HG02678 (cell line): ENCODE results near the gene MBOAT2.

Experiments
- ATAC-seq: cut with Tn5 transposase; IDR thresholded peaks from one replicate; pipeline ENCODE4 v1.9.1; 2021; ENCODE audit warnings: mild to moderate bottlenecking, moderate library complexity; ENCODE audit not compliant: unreplicated experiment

Gene MBOAT2

GRCh38 chr2:9018109-9018508 lies 14.6 kb upstream of the MBOAT2 start:
- no peak for ATAC-seq

- no peak for ATAC-seq
These were observed 13.9 kb upstream of the MBOAT2 start for GRCh38 chr2:9017411-9017810.

GRCh38 chr2:9015998-9016397 lies 12.5 kb upstream of the MBOAT2 start:
- ATAC-seq: no peak

GRCh38 chr2:9013403-9013802 lies 9.9 kb upstream of the MBOAT2 start:
- no peak for ATAC-seq

- no peak for ATAC-seq
These were observed 7.4 kb upstream of the MBOAT2 start for GRCh38 chr2:9010866-9011265.

- no peak for ATAC-seq
These were observed 5.6 kb upstream of the MBOAT2 start for GRCh38 chr2:9008951-9009664.

- ATAC-seq: no peak
These were observed 2.9 kb upstream of the MBOAT2 start for GRCh38 chr2:9006368-9006767.

GRCh38 chr2:9004338-9005204 lies 1.1 kb upstream of the MBOAT2 start:
- no peak for ATAC-seq

GRCh38 chr2:9003366-9003615 lies 193 bp downstream of the MBOAT2 start:
- no peak for ATAC-seq

GRCh38 chr2:9002637-9003365 lies 683 bp downstream of the MBOAT2 start:
- ATAC-seq: no peak

- no peak for ATAC-seq
These were observed 1.2 kb downstream of the MBOAT2 start for GRCh38 chr2:9002313-9002636.

GRCh38 chr2:9001778-9002177 lies 1.7 kb downstream of the MBOAT2 start:
- ATAC-seq: no peak

GRCh38 chr2:9001229-9001628 lies 2.3 kb downstream of the MBOAT2 start:
- ATAC-seq: no peak

- no peak for ATAC-seq
These were observed 3.0 kb downstream of the MBOAT2 start for GRCh38 chr2:9000442-9000841.

GRCh38 chr2:8999797-9000196 lies 3.7 kb downstream of the MBOAT2 start:
- ATAC-seq: no peak

- no peak for ATAC-seq
These were observed 4.4 kb downstream of the MBOAT2 start for GRCh38 chr2:8999102-8999446.

GRCh38 chr2:8998418-8999101 lies 4.9 kb downstream of the MBOAT2 start:
- no peak for ATAC-seq

GRCh38 chr2:8997631-8998030 lies 5.9 kb downstream of the MBOAT2 start:
- no peak for ATAC-seq

GRCh38 chr2:8997108-8997507 lies 6.4 kb downstream of the MBOAT2 start:
- ATAC-seq: no peak

GRCh38 chr2:8996006-8996405 lies 7.5 kb downstream of the MBOAT2 start:
- ATAC-seq: no peak

GRCh38 chr2:8994386-8994785 lies 9.1 kb downstream of the MBOAT2 start:
- no peak for ATAC-seq

- no peak for ATAC-seq
These were observed 9.6 kb downstream of the MBOAT2 start for GRCh38 chr2:8993902-8994278.
